Measurements from ENCODE around the gene STK25.
"Not testable (repeated sequence)": the region's sequence is repeated elsewhere in the genome, so short reads cannot be mapped to it uniquely, and the experiment has no call there.

STK25 gene

GRCh38 chr2:241461693-241462677 is 46.4 kb downstream of the STK25 start:
- no peak for DNase-seq

- no peak for DNase-seq
These were observed 47.8 kb downstream of the STK25 start for GRCh38 chr2:241460631-241461030.

GRCh38 chr2:241459520-241459919 is 48.9 kb downstream of the STK25 start:
- no peak for DNase-seq

- DNase-seq = peak; percentile 29
These were observed 49.7 kb downstream of the STK25 start for GRCh38 chr2:241458687-241459086.

- DNase-seq = no peak
These were observed 51.8 kb downstream of the STK25 start for GRCh38 chr2:241456546-241456945.

DNA sequence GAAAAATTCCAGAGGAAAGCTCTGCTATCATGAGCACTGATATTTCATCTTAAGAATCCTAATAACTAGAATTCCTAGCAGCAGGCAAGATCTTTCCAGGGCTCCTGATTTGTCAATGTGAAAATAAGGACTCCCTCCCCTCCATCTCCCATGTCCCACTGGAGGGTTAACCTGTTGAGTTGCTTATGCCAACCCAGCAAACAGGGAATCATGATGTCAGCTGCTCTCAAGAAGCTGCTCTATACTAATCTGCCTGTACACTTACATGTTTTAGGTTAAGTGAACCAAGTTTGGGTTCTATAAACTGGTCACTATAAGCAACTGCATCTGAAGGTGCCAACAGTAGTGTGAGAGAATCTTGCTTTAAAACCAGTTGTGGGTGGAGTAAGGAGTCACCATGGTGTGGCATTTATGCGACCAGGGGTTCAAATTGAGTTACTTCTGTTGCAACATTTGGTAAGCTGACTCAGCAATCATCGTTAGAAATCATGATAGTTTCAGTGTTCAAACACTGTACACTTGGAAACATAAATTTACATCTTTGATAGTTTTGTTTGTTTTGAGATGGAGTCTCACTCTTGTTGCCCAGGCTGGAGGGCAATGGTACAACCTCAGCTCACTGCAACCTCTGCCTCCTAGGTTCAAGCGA is 53.4 kb downstream of the STK25 start:
- DNase-seq = no peak

GRCh38 chr2:241453919-241454318 is 54.5 kb downstream of the STK25 start:
- DNase-seq = not testable (repeated sequence)

DNA sequence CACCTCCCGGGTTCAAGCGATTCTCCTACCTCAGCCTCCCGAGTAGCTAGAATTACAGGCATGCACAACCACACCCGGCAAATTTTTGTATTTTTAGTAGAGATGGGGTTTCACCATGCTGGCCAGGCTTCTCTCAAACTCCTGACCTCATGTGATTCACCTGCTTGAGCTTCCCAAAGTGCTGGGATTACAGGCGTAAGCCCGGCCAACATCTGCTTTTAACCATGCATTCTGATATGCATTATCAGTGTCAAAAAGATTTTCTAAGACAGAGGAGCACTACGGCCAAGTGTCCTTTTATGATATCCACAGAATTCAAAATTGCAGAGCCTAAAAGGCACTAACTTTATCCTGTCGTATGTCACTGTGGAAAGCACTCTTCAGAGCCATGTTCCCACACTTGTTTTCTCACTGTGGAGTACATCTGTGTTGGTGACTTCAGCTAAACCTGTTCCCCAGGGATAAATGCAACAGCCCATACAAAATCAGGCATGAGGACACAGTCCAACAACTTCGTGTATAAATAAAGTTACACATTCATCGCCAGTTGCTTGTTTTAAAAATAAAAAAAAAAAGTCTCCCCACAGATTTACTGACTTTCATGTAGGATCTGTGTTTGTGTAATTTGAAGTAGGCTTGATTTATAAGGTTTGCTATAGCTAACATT is 56.4 kb downstream of the STK25 start:
- no peak for DNase-seq

DNA sequence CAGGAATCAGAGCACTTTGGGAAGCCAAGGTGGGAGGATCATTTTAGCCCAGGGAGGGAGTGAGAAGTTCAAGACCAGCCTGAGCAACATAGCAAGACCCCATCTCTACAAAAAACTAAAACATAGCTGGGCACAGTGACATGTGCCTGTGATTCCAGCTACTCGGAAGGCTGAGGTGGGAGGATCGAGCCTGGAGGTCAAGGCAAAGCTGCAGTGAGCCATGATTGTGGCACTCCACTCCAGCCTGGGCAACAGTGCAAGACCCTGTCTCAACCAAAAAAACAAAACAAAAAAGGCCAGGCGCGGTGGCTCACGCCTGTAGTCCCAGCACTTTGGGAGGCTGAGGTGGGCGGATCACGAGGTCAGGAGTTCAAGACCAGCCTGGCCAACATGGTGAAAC is 58.3 kb downstream of the STK25 start:
- DNase-seq = not testable (repeated sequence)

DNA sequence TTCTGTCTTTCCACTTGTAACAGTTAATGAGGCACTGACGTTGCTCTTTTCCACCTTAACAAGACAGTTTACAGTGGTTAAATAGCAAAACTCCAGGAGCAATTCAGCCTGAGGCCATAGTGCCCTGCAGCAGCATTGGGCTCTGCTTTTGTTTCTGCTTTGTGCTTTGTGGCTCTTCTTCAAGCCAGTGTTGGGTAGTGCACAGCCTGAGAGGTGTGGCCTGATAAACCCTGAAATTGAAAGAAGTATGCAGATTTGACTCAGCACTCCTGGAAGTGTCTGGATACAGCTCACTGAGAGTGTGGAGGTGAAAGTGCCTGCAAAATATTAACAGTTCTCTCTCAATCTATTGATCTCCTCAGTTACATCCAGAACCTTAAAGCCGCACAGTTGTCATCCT is 63.0 kb downstream of the STK25 start:
- DNase-seq = no peak

GRCh38 chr2:241443486-241444223 is 64.7 kb downstream of the STK25 start:
- DNase-seq = no peak

All from NCI-H1436 (cell line).